GM18526 (cell line): Measurements from ENCODE around the gene MSX2.

Source experiments
- POLR2A ChIP-seq: IDR thresholded peaks from 3 replicates; pipeline ENCODE4 v1.6.1; 2011; ENCODE audit not compliant: insufficient read length; ENCODE audit errors: extremely low read depth

MSX2 gene

GRCh38 chr5:174735498-174736330 is 11.3 kb downstream of the MSX2 start:
- no peak for TF ChIP-seq POLR2A

- no peak for TF ChIP-seq POLR2A
Measured at GRCh38 chr5:174736331-174736721, 11.9 kb downstream of the MSX2 start.

- TF ChIP-seq POLR2A = no peak
Measured at GRCh38 chr5:174736777-174737176, 12.4 kb downstream of the MSX2 start.

GRCh38 chr5:174737330-174737729 is 12.9 kb downstream of the MSX2 start:
- no peak for TF ChIP-seq POLR2A

GRCh38 chr5:174741352-174741751 is 17.0 kb downstream of the MSX2 start:
- no peak for TF ChIP-seq POLR2A

GRCh38 chr5:174744896-174745295 is 20.5 kb downstream of the MSX2 start:
- no peak for TF ChIP-seq POLR2A

- TF ChIP-seq POLR2A = no peak
Measured at GRCh38 chr5:174745590-174746103, 21.3 kb downstream of the MSX2 start.

- no peak for TF ChIP-seq POLR2A
Measured at GRCh38 chr5:174750711-174751110, 26.3 kb downstream of the MSX2 start.

GRCh38 chr5:174751154-174752000 is 27.0 kb downstream of the MSX2 start:
- no peak for TF ChIP-seq POLR2A

GRCh38 chr5:174752121-174752520 is 27.7 kb downstream of the MSX2 start:
- TF ChIP-seq POLR2A = no peak

GRCh38 chr5:174755106-174755505 is 30.7 kb downstream of the MSX2 start:
- no peak for TF ChIP-seq POLR2A

GRCh38 chr5:174759091-174759490 is 34.7 kb downstream of the MSX2 start:
- no peak for TF ChIP-seq POLR2A

GRCh38 chr5:174760721-174761120 is 36.3 kb downstream of the MSX2 start:
- TF ChIP-seq POLR2A = no peak

- no peak for TF ChIP-seq POLR2A
Measured at GRCh38 chr5:174764309-174764708, 39.9 kb downstream of the MSX2 start.

GRCh38 chr5:174765540-174765939 is 41.2 kb downstream of the MSX2 start:
- no peak for TF ChIP-seq POLR2A

- no peak for TF ChIP-seq POLR2A
Measured at GRCh38 chr5:174767670-174768069, 43.3 kb downstream of the MSX2 start.

GRCh38 chr5:174769005-174769404 is 44.6 kb downstream of the MSX2 start:
- no peak for TF ChIP-seq POLR2A

- no peak for TF ChIP-seq POLR2A
Measured at GRCh38 chr5:174773371-174773770, 49.0 kb downstream of the MSX2 start.
